Hematopoietic multipotent progenitor cell treated with erythropoietin and hydrocortisone succinate and interleukin-3 and kit ligand, for 17 days (in vitro differentiated cells): ENCODE results near the gene ITLN2.
"Not testable (repeated sequence)": the region's sequence is repeated elsewhere in the genome, so short reads cannot be mapped to it uniquely, and the experiment has no call there.

Experiments used
- DNase-seq: peaks from one replicate; pipeline ENCODE4 v3.0.0-alpha.2; 2015; ENCODE audit warnings: low spot score

The ITLN2 gene

GRCh38 chr1:160904783-160905616 lies 49.6 kb downstream of the ITLN2 start:
- no peak for DNase-seq

- DNase-seq, result not testable (repeated sequence)
Measured at GRCh38 chr1:160902251-160902650, 52.4 kb downstream of the ITLN2 start.

DNA sequence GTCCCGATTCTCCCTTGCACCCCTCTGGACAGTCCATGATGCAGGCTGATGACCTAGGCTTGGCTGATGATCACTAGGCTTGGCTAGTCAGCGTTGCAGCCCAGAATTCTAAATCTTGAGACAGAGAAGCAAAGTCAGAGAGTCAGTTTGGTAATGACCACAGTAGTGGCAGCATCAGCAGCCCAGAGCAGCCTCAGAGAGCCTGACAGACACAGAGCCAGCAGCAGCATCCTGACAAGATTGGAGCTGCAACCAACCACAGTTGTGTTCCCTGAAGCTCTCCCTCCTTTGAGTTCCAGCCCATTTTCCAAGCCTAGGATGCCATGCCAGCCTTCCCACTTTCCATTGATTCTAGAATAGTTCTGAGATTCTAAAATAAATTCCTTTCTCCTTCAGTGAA lies 52.8 kb downstream of the ITLN2 start:
- DNase-seq, result no peak

DNA sequence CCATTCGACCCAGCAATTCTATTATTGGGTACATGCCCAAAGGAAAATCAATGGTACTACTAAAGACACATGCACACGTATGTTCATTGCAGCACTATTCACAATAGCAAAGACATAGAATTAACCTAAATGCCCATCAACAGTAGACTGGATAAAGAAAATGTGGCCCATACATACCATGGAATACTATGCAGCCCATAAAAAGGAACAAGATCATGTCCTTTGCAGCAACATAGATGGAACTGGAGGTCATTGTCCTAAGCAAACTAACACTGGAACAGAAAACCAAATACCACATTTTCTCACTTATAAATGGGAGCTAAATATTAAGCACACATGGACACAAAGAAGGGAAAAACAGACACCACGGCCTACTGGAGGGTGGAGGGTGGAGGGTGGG lies 53.9 kb downstream of the ITLN2 start:
- DNase-seq, result not testable (repeated sequence)
